Fibroblast of skin of right biceps (primary cell): ENCODE measurements around the gene RRBP1.
A peak's percentile ranks its signal among the peaks of the same experiment; 100 is the strongest.

Experiments
- DNase-seq: peaks from one replicate; pipeline ENCODE4 v3.0.0-alpha.2; 2013

The RRBP1 gene

DNA sequence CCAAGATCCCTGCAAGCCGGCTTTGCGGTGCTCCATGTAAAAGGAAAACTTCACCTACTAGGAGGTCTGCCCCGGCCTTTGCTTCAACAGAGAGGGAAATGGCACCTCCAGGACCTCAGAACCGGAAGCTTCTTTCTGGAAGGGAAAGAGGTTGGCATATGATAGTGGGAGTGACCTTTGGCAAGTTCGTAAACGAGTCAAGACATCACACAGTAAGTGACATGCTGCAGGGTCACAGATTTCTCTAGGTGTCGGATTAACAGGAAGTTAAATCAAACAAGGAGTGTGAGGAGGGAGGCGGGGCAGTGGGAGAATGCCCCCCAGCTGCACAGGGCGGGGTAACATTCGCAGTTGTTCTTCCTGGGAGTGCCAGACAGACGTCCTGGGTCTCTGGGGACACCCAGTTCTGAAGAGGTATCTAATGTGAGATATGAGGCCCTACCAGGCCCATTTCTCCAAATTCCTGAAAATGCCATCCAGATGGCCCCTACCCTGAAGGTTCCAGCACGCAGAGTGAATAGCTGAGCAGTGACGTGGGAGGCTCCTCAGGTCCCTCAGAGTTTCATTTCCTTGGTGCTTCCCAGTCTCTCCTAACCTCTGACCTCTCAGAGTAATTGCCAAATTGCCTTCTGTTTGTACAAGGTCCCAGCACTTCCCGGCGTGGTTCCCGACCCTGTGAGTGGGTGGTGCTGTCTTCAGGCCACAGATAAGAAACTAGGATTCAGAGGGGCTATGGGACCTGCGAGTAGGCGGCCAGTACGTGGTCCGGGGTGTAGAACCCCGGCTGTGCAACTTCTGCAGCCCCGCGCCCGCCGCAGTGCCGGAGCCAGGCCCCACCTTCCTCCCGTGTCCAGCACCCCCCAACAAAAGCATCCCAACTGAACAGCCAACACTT is 1.9 kb downstream of the RRBP1 start:
- peak; percentile 58 for DNase-seq

- DNase-seq, result no peak
Measured at GRCh38 chr20:17678886-17679285, 3.2 kb downstream of the RRBP1 start.

- no peak for DNase-seq
Measured at GRCh38 chr20:17678295-17678694, 3.7 kb downstream of the RRBP1 start.

DNA sequence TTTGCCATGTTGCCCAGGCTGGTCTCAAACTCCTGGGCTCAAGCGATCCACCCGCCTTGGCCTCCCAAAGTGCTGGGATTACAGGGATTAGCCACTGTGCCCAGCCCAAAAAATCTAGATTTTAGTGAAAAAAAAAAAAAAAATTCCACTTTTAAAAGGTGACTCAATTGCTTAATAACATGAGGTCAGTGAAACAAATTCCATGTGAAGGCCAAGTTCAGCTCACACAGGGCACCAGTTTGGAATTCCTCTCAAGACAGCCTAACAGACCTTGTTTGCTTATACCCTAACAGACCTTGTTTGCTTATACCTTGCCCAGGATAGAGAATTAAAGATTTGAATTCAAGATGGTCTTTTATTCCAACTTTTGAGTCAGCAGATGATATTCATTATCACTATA is 5.1 kb downstream of the RRBP1 start:
- no peak for DNase-seq

- no peak for DNase-seq
Measured at GRCh38 chr20:17676378-17676759, 5.7 kb downstream of the RRBP1 start.

DNA sequence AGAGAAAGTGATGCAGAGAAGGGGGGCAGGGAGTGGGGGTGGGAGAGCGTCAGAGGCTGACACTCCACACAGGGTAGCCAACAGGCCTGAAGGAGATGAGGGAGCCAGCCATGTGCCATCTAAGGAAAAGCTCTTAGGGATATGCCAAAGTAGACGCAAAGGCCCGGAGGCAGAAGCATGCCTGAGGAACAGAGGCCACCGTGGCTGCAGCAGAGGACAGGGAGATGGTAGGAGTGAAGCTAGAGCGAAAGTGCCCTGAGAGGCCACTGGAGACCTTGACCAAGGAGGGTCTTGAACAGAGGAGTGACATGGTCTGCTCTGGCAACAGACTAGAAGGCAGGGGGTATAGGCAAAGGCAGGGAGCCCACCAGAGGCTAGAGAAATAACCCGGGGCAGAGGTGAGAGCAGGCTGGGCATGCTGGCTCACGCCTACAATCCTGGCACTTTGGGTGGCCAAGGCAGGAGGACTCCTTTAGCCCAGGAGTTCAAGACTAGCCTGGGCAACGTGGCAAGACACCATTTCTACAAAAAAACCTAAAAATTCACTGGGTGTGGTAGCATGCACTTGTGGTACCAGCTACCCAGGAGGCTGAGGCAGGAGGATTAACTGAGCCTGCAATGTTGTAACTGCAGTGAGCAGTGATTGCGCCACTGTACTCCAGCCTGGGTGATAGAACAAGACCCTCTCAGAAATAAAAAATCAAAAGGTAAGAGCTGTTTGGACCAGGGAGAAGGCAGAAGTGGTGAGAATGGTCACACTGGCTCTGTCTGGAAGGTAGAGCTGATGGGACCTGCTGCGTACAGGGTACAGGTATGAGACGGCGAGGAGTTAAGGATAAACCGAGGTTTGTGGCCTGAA is 6.3 kb downstream of the RRBP1 start:
- no peak for DNase-seq

DNA sequence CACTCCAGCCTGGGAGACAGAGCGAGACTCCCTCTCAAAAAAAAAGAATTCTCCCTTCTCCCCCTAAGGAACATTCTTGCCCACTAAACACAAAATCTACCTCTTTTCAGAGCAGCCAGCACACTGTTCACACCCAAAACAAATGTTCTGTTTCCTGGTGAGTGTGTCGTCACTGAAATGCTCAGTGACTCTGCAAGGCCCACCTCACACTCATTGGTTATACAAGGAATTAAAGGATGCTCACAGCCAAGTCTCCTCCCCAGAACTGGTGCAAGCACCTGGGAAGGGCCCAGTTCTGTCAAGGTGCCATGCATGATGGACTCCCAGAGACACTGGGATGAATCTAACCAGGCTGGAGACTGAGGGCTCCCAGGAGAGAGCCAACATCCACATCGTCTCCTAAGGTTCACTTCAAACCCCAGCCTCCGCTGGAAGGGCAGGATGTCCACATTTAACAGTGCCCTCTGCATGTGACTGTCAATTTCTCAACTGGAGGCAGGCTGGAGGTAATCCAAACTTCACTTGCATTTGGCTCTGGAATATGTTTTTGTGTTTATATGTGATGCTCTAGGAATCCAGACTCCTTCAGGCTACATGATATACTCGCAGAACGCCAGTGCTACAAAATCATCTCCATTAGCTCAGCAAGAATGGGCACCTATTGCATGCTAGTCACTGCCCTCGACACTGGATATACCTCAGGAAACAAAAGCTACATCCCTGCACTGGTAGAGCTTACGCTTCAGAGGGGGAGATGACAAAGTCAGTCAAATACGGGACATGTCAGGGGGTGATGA is 7.1 kb downstream of the RRBP1 start:
- DNase-seq, result no peak

GRCh38 chr20:17673084-17673483 is 9.0 kb downstream of the RRBP1 start:
- no peak for DNase-seq

- DNase-seq, result no peak
Measured at GRCh38 chr20:17671565-17671964, 10.5 kb downstream of the RRBP1 start.

DNA sequence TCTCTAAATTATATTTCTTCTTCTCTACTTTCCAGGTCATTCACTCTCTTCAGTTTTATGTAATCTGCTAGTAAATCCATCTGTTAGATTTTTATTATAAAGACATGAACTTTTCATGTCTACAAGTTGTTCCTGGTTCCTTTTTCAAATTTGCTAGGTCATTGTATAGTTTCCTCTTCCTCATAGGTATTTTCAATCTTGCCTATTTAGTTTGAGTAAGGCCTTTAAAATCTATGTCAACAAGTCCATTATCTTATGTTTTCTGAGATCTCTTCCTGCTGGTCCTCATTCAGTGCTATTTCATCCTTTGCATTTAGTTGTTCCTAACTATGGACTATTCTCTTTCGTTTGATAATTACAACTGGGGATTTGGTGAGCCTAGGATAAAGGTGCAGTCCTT is 11.0 kb downstream of the RRBP1 start:
- DNase-seq, result no peak

DNA sequence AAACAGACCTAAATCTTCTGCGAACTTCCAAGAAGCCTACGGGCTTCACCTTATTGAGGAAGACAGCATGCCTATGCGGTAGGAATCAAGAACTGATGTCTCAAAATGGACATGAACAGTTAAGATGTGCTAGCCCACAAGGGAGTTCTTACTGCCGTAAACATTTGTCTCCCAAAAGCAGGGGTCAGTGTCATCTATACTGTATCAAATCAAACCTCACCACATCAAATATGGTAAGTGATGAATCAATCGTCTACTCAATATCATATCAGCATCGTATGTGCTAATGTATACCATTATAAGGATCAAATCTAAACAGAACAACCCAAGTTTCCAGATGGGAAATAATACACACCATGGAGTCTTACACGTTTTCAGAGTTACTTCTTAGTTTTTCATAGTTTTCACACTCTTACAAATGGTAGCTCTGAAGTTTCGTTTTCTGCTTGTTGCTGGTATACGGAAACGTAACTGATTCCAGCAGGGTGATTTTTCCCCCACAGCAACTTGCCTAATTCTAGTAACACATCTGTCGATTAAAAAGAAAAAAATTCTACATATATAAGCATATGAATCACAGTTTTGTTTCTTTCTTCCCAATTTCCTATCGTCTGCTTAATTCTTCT is 12.6 kb downstream of the RRBP1 start:
- DNase-seq, result no peak

- no peak for DNase-seq
Measured at GRCh38 chr20:17668432-17668831, 13.6 kb downstream of the RRBP1 start.

DNA sequence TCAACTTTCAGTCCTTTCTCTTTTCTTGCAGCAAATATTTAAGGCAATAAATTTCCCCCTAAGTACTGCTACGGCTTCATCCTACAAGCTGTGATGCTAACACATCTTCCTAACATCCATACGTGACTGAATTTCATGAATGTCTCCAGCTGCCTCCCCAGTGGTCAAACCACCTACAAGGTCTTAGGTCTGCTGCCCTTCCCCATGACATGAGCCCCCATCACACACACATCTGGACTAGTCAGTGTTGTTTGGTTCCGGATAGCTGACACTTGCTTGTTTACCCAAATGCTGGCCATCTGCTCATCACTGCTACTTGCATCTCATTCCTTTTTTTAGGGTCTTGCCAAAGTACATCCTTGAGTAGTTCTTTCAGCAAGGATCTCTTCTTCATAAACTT is 14.6 kb downstream of the RRBP1 start:
- DNase-seq, result no peak

DNA sequence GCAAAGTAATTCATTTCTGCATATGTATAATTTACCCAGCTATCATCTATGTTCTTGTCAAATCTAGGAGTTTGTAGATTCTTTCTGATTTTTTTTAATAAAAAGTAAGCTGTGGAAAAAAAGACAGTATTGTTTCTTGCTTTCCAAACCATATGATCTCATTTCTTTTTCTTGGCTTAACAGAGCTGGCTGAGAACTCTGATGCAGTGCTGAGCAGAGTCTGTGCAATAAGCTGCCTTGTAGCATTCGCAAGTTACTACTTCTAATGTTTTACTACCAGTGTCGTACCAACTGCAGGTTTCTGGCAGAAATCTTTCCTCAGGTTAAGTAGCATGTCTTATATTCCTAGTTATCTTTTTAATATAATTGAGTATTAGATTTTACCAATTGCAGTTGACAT is 15.6 kb downstream of the RRBP1 start:
- no peak for DNase-seq

GRCh38 chr20:17665756-17666155 is 16.3 kb downstream of the RRBP1 start:
- no peak for DNase-seq

GRCh38 chr20:17664025-17664633 is 17.9 kb downstream of the RRBP1 start:
- no peak for DNase-seq

GRCh38 chr20:17663486-17663885 is 18.6 kb downstream of the RRBP1 start:
- DNase-seq, result no peak

DNA sequence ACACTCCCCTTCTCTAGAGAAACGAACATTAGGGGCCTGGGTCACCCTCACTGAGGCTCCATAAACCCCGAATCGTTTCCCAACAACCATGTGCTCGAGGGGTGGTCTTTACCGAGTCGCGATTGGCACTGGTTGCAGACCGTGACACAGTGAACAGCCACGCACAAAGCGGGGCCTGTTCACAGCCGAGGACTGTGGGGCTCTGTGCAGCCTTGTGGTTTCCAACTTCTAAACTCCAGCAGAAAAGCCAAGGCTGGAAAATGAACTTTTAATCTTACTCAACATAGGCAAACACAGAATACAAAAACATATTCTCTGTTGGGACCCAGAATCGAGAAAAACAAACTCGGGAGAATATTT is 19.0 kb downstream of the RRBP1 start:
- DNase-seq, result no peak

DNA sequence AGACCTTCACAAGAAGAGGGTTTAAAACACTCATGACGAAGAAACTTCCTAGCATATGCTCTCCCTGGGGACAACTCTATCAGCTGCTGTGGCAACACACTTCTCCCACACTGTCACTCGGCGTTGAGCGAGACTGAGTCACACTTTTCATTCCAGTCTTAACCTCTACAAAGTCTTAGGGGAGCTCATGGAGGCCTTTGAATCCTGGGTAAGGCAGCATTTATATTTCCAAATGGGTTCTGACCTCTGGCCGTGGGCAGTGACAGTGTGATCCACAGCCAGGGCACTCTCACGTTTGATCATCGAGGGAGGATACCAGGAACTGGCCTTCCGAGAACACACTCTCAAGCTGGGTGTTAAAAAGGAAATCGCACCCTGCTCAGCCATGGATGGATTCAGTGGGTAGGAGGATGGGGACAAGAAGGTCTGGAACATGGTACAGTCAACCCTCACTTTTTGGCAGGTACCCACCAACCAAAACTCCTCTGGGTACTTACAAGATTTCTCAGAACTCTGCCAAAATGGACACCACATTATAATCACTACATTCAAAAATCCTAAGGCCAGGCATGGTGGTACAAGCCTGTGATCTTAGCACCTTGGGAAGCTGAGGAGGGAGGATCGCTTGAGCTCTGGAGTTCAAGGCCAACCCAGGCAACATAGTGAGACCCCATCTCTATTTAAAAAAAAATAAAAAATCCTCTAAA is 19.6 kb downstream of the RRBP1 start:
- peak; percentile 90 for DNase-seq

DNA sequence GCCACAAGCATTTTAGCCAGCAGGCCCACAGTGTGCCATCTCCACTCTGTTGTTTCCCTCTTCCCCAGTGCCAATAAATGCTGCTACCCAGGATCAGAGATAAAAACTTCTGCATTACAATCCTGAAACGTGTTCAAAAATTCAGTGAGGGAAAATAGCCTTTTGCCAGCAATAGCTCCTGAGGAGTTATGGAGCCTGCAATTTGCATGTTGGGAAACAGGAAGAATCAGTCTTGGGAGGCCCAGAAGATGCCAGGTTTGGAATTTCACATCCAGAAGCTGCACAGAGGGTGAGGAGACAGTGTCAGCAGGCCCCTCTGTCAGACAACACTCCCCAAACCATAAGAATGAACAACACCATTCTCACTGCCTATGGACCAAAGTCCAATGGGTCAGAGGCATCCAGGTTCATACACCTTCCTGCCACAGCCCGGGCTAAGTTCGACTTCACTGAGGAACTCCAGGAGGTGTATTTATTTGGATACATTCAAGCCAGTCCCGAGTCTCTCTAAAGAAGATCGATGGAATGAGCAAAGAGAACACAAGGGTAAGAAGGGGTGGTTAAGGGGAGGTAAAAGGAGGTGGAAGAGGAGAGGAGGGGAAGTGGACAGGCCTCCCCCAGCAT is 20.8 kb downstream of the RRBP1 start:
- peak; percentile 42 for DNase-seq

GRCh38 chr20:17660667-17661066 is 21.4 kb downstream of the RRBP1 start:
- DNase-seq, result no peak
